Tibial nerve (tissue), 4 donors: ENCODE data around the gene APBB1. TPM values are rescaled to one million over a fixed set of nuclear protein-coding genes. Genes with fewer than 3 reads are reported as not detected.

Source experiments
- total RNA-seq, 4 donors: library from RNA; depleted of rRNA; stranded (reverse); fragments of >200 nt; gene quantifications; one replicate each; pipeline ENCODE4 v1.1.0, GENCODE V29; 2016

Gene APBB1
- total RNA-seq, 4 donors from 2014 or later, result 56.1 to 67.6 (median 62.8) TPM

Other genes with a start within 250 kb of the APBB1 start
- gene OR52B2, start 248.8 kb downstream of the APBB1 start, total RNA-seq, result 1 to 10 TPM in 1 of 4 donors, not detected in 3; 1.2 TPM
- not detected for gene OR52W1, start 219.9 kb downstream of the APBB1 start, total RNA-seq
- not detected for gene C11orf42, start 213.5 kb downstream of the APBB1 start, total RNA-seq
- gene FHIP1B, start 184.5 kb downstream of the APBB1 start, total RNA-seq, result 100 to 1,000 TPM in 1 of 4 donors, 10 to 100 TPM in 3; 30.4 to 144 (median 56.4) TPM
- gene CNGA4, start 180.0 kb downstream of the APBB1 start, total RNA-seq, result under 1 TPM in 1 of 4 donors, not detected in 3; 0.59 TPM
- gene CCKBR, start 159.3 kb downstream of the APBB1 start, total RNA-seq, result not detected
- gene CAVIN3, start 98.6 kb downstream of the APBB1 start, total RNA-seq, result 100 to 1,000 TPM; 270 to 598 (median 556) TPM
- 10 to 100 TPM; 23.1 to 39.8 (median 30.3) TPM for gene SMPD1, start 28.6 kb downstream of the APBB1 start, total RNA-seq
- gene HPX, start 21.9 kb upstream of the APBB1 start, total RNA-seq, result 1 to 10 TPM; 1.0 to 7.5 (median 4.8) TPM
- 10 to 100 TPM; 25.6 to 47.7 (median 31.8) TPM for gene TRIM3, start 54.8 kb upstream of the APBB1 start, total RNA-seq
- 10 to 100 TPM; 40.0 to 63.9 (median 49.7) TPM for gene ARFIP2, start 62.2 kb upstream of the APBB1 start, total RNA-seq
- gene TIMM10B, start 62.4 kb upstream of the APBB1 start, total RNA-seq, result 10 to 100 TPM; 37.1 to 66.6 (median 51.7) TPM
- 10 to 100 TPM; 17.2 to 27.3 (median 21.0) TPM for gene DNHD1, start 78.2 kb upstream of the APBB1 start, total RNA-seq
- gene RRP8, start 184.5 kb upstream of the APBB1 start, total RNA-seq, result 10 to 100 TPM; 13.9 to 34.1 (median 18.2) TPM
- 100 to 1,000 TPM; 139 to 148 (median 140) TPM for gene ILK, start 184.7 kb upstream of the APBB1 start, total RNA-seq
- gene TAF10, start 193.1 kb upstream of the APBB1 start, total RNA-seq, result 100 to 1,000 TPM; 148 to 235 (median 155) TPM
- gene TPP1, start 200.3 kb upstream of the APBB1 start, total RNA-seq, result 10 to 100 TPM; 45.6 to 81.3 (median 58.0) TPM
- 10 to 100 TPM; 12.6 to 27.8 (median 20.1) TPM for gene DCHS1, start 236.7 kb upstream of the APBB1 start, total RNA-seq